SK-N-SH treated with all-trans-retinoic acid at 6 μM for 48 hours (cell line): ENCODE measurements around the gene PGK1.

ENCODE experiments used
- ATAC-seq: fragments of 200-7000 bp; cut with Tn5 transposase; 3 replicates; pipeline ENCODE4 v1.9.1; 2020; ENCODE audit warnings: mild to moderate bottlenecking, moderate library complexity
- ARNTL ChIP-seq: fragments of 450-650 bp; formaldehyde crosslinking; IDR thresholded peaks from 2 replicates; pipeline ENCODE4 v1.5.0; 2020; ENCODE audit warnings: low read depth, mild to moderate bottlenecking, moderate library complexity, borderline replicate concordance
- BACH2 ChIP-seq: fragments of 250-450 bp; sonication (Bioruptor Pico); IDR thresholded peaks from 2 replicates; pipeline ENCODE4 v1.9.0; 2021; ENCODE audit warnings: mild to moderate bottlenecking, borderline replicate concordance
- CREB5 ChIP-seq: fragments of 250-450 bp; sonication (Bioruptor Pico); IDR thresholded peaks from 2 replicates; pipeline ENCODE4 v1.5.1; 2020; ENCODE audit warnings: low read depth, mild to moderate bottlenecking, moderate library complexity
- CSDC2 ChIP-seq: fragments of 250-450 bp; sonication (Bioruptor Pico); IDR thresholded peaks from 2 replicates; pipeline ENCODE4 v1.5.0; 2020; ENCODE audit warnings: mild to moderate bottlenecking, moderate library complexity
- CSRNP3 ChIP-seq: fragments of 250-450 bp; sonication (Bioruptor Pico); IDR thresholded peaks from 2 replicates; pipeline ENCODE4 v1.5.1; 2021; ENCODE audit warnings: mild to moderate bottlenecking, moderate library complexity
- GLIS3 ChIP-seq: fragments of 250-450 bp; sonication (Bioruptor Pico); IDR thresholded peaks from 2 replicates; pipeline ENCODE4 v1.5.0; 2020; ENCODE audit warnings: mild to moderate bottlenecking, moderate library complexity
- ISL1 ChIP-seq: fragments of 250-450 bp; sonication (Bioruptor Pico); IDR thresholded peaks from 2 replicates; pipeline ENCODE4 v2.1.2; 2022; ENCODE audit warnings: mild to moderate bottlenecking, moderate library complexity
- OSR1 ChIP-seq: fragments of 250-450 bp; sonication (Bioruptor Pico); IDR thresholded peaks from 2 replicates; pipeline ENCODE4 v1.8.0; 2022; ENCODE audit warnings: moderate library complexity, mild to moderate bottlenecking, inconsistent platforms
- PATZ1 ChIP-seq: fragments of 250-450 bp; sonication (Bioruptor Pico); IDR thresholded peaks from 2 replicates; pipeline ENCODE4 v1.8.0; 2020; ENCODE audit warnings: mild to moderate bottlenecking, moderate library complexity, borderline replicate concordance
- POU6F1 ChIP-seq: fragments of 250-450 bp; sonication (Bioruptor Pico); IDR thresholded peaks from 2 replicates; pipeline ENCODE4 v1.8.0; 2021; ENCODE audit warnings: low read depth, mild to moderate bottlenecking, moderate library complexity, borderline replicate concordance
- RARB ChIP-seq: fragments of 250-450 bp; sonication (Bioruptor Pico); IDR thresholded peaks from 2 replicates; pipeline ENCODE4 v1.8.0; 2021; ENCODE audit warnings: mild to moderate bottlenecking, moderate library complexity
- TOX ChIP-seq: fragments of 250-450 bp; sonication (Bioruptor Pico); IDR thresholded peaks from 2 replicates; pipeline ENCODE4 v1.8.0; 2021; ENCODE audit warnings: mild to moderate bottlenecking, moderate library complexity, borderline replicate concordance
- ZC3H10 ChIP-seq: fragments of 250-450 bp; sonication (Bioruptor Pico); IDR thresholded peaks from 2 replicates; pipeline ENCODE4 v1.5.1; 2021; ENCODE audit warnings: mild to moderate bottlenecking, moderate library complexity
- ZFP3 ChIP-seq: fragments of 250-450 bp; sonication (Bioruptor Pico); IDR thresholded peaks from 2 replicates; pipeline ENCODE4 v1.5.0; 2020; ENCODE audit warnings: mild to moderate bottlenecking, moderate library complexity
- ZNF70 ChIP-seq: fragments of 450-650 bp; formaldehyde crosslinking; IDR thresholded peaks from 2 replicates; pipeline ENCODE4 v1.5.0; 2020; ENCODE audit warnings: mild to moderate bottlenecking, moderate library complexity
- ZNF8 ChIP-seq: fragments of 450-650 bp; formaldehyde crosslinking; IDR thresholded peaks from 2 replicates; pipeline ENCODE4 v1.5.0; 2020; ENCODE audit warnings: mild to moderate bottlenecking, moderate library complexity

Gene PGK1

GRCh38 chrX:78103001-78103622 lies 936 bp upstream of the PGK1 start:
- no peak for TF ChIP-seq ZFP3 (CRISPR knock-in tag)
- TF ChIP-seq CREB5 (CRISPR knock-in tag), result no peak
- TF ChIP-seq RARB, result no peak
- no peak for TF ChIP-seq PATZ1 (CRISPR knock-in tag)
- TF ChIP-seq POU6F1 (CRISPR knock-in tag), result no peak
- no peak for TF ChIP-seq GLIS3 (CRISPR knock-in tag)
- no peak for TF ChIP-seq BACH2 (CRISPR knock-in tag)
- TF ChIP-seq ZC3H10 (CRISPR knock-in tag), result no peak
- no peak for TF ChIP-seq ZNF70
- no peak for TF ChIP-seq CSDC2 (CRISPR knock-in tag)
- TF ChIP-seq ISL1 (CRISPR knock-in tag), result no peak
- TF ChIP-seq ARNTL (CRISPR knock-in tag), result no peak
- TF ChIP-seq ZNF8 (CRISPR knock-in tag), result no peak
- TF ChIP-seq OSR1 (CRISPR knock-in tag), result no peak
- ATAC-seq, result no peak

GRCh38 chrX:78104447-78105176 lies 564 bp downstream of the PGK1 start:
- peak; percentile 42 for ATAC-seq
- TF ChIP-seq POU6F1 (CRISPR knock-in tag) (no peak), PATZ1 (CRISPR knock-in tag) (peak; percentile 25; the same call in 1 of the 2 replicates)

GRCh38 chrX:78105944-78106650 lies 2.0 kb downstream of the PGK1 start:
- no peak for ATAC-seq
- TF ChIP-seq TOX, result no peak
- TF ChIP-seq CSDC2 (CRISPR knock-in tag), result no peak
- TF ChIP-seq CREB5 (CRISPR knock-in tag), result no peak
- no peak for TF ChIP-seq CSRNP3 (CRISPR knock-in tag)
- no peak for TF ChIP-seq ZNF70
- TF ChIP-seq PATZ1 (CRISPR knock-in tag), result no peak
